BE2C (cell line): ENCODE data around the gene CNTN4.

ENCODE experiments used
- DNase-seq: peaks from one replicate; pipeline ENCODE4 v3.0.0-alpha.2; 2020
- H3K27me3 ChIP-seq: fragments of 250-450 bp; sonication (Bioruptor Pico); 2 replicates; pipeline ENCODE4 v1.5.1; 2020; ENCODE audit warnings: mild to moderate bottlenecking
- H3K36me3 ChIP-seq: fragments of 250-450 bp; sonication (Bioruptor Pico); 2 replicates; pipeline ENCODE4 v1.5.1; 2020; ENCODE audit warnings: mild to moderate bottlenecking
- H3K4me1 ChIP-seq: fragments of 250-450 bp; sonication (Bioruptor Pico); 2 replicates; pipeline ENCODE4 v1.5.1; 2020
- H3K4me3 ChIP-seq: 2 replicates; pipeline ENCODE4 v1.5.1; 2011; ENCODE audit warnings: low read depth, low read length
- H3K9me3 ChIP-seq: fragments of 250-450 bp; sonication (Bioruptor Pico); 2 replicates; pipeline ENCODE4 v1.5.1; 2020
- TF ChIP-seq, protein P1 (sequence below): IDR thresholded peaks from 2 replicates; pipeline ENCODE4 v1.5.1; 2012; ENCODE audit warnings: mild to moderate bottlenecking, low read depth, low read length

Gene CNTN4

DNA sequence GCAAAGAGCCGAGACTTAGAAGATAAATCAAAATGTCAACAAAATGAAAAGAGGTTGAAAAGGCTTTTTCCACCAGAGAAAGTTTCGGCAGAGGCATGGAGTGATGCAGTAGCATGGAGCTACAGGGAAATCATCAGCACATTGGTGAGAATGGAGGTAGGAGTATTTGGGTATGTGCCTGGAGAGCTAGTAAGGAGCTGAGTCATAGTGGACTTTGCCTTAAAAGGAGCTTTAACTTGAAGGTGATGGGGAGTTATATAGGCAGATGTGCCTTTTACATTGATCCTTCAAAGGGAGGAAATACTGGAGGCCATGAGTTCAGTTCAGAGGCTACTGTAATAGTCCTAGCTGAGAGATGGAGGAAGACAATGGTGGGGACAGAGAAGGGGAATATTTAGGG, 967.2 kb downstream of the CNTN4 start:
- TF ChIP-seq, protein P1, sequence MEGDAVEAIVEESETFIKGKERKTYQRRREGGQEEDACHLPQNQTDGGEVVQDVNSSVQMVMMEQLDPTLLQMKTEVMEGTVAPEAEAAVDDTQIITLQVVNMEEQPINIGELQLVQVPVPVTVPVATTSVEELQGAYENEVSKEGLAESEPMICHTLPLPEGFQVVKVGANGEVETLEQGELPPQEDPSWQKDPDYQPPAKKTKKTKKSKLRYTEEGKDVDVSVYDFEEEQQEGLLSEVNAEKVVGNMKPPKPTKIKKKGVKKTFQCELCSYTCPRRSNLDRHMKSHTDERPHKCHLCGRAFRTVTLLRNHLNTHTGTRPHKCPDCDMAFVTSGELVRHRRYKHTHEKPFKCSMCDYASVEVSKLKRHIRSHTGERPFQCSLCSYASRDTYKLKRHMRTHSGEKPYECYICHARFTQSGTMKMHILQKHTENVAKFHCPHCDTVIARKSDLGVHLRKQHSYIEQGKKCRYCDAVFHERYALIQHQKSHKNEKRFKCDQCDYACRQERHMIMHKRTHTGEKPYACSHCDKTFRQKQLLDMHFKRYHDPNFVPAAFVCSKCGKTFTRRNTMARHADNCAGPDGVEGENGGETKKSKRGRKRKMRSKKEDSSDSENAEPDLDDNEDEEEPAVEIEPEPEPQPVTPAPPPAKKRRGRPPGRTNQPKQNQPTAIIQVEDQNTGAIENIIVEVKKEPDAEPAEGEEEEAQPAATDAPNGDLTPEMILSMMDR: no peak

DNA sequence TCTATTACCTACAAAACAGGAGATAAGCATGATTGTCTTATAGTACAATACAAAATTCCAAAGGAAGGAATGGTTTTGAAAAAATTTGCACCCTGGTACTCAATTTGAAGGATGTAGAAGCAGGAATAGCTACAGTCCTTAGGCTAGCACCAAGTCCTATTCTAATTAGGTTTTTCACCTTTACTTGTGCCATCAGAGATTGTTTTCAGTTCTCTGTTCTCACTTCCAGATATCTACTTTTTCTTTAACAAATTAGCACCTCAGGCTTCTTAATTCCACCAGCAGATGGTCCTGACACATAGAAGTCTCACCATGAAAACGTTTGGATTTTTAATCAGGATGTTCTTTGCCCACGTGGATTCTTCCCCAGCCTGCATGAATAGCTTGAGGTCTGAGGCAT, 967.7 kb downstream of the CNTN4 start:
- H3K9me3 ChIP-seq: no peaks in the 10 kb centered on the region
- no peaks in the 10 kb centered on the region for H3K36me3 ChIP-seq
- DNase-seq: no peak
- no peak overlapping the region for H3K4me3 ChIP-seq
- TF ChIP-seq, protein P1: no peak
- H3K4me1 ChIP-seq: no peaks in the 10 kb centered on the region
- no peaks in the 10 kb centered on the region for H3K27me3 ChIP-seq

More for the DNA sequence above, 967.2 kb downstream of the CNTN4 start:
- Histone ChIP-seq H3K9me3 (no peaks in the 10 kb centered on the region), H3K27me3 (no peaks in the 10 kb centered on the region), H3K4me3 (no peak overlapping the region), H3K4me1 (no peaks in the 10 kb centered on the region), H3K36me3 (no peaks in the 10 kb centered on the region)
- DNase-seq: no peak

DNA sequence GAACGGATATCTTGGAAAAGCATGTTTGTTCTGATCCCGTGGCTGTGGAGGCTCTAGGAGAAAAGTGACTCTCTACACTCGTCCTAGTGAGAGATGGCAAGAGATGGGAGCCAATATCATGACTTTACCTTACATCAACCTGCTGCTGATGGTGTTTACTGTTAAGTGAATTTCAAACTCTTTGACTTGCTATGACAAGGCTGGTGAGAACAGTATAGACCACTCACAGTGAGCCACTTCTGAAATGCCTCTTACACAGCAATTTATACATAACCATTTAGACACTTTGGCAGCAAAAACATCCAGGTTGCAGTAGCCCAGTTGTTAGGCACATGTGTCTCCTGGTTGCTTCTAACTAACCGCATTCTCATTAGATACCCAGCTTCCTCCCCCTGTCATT, 968.2 kb downstream of the CNTN4 start:
- Histone ChIP-seq H3K4me3 (no peak overlapping the region), H3K4me1 (no peaks in the 10 kb centered on the region), H3K27me3 (no peaks in the 10 kb centered on the region), H3K36me3 (no peaks in the 10 kb centered on the region), H3K9me3 (no peaks in the 10 kb centered on the region)
- TF ChIP-seq, protein P1: no peak
- DNase-seq: no peak

DNA sequence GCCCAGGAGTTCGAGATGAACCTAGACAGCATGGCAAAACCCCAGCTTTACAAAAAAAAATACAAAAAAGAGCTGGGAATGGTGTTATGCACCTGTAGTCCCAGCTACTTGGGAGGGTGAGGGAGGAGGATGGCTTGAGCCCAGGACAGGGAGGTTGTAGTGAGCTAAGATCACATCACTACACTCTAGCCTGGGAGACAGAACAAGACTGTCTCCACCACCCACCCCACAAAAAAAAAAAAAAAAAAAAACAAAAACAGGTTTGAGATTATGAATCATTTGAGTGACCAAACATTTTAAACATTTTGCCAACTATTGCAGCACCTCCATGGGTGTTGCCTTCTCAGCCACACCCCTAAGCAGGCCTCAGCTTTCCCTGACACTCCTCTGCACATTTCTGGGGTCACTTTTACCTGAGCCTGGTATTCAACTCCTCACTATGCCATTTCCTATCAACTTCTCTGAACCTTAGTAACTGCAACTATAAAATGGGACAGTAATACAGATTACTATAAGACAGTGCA, 969.8 kb downstream of the CNTN4 start:
- H3K4me1 ChIP-seq: no peaks in the 10 kb centered on the region
- no peak for DNase-seq
- no peak overlapping the region for H3K4me3 ChIP-seq
- TF ChIP-seq, protein P1: no peak
- no peaks in the 10 kb centered on the region for H3K27me3 ChIP-seq
- H3K36me3 ChIP-seq: no peaks in the 10 kb centered on the region
- H3K9me3 ChIP-seq: no peaks in the 10 kb centered on the region

DNA sequence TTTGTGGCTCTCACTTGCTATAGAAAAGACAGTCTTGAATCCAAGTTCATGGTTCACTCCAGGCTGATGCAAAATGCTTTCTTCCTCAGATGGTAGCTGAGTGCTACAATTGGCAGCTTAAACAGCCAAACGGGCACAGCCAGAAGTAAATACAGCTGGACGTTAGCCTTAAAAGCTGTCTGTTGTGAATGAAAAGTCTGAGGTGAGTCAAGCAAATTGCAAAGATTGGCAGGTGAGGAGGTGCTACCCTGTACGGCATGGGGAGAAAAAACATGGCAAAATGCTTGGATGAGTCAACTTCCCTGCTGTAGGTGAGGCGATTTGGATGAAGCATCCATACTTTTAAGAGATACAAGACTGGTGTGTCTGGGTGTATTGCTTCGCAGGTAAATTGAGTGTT, 971.1 kb downstream of the CNTN4 start:
- Histone ChIP-seq H3K36me3 (no peaks in the 10 kb centered on the region), H3K4me1 (no peaks in the 10 kb centered on the region), H3K9me3 (no peaks in the 10 kb centered on the region), H3K4me3 (no peak overlapping the region), H3K27me3 (no peaks in the 10 kb centered on the region)
- TF ChIP-seq, protein P1: no peak
- DNase-seq: no peak

DNA sequence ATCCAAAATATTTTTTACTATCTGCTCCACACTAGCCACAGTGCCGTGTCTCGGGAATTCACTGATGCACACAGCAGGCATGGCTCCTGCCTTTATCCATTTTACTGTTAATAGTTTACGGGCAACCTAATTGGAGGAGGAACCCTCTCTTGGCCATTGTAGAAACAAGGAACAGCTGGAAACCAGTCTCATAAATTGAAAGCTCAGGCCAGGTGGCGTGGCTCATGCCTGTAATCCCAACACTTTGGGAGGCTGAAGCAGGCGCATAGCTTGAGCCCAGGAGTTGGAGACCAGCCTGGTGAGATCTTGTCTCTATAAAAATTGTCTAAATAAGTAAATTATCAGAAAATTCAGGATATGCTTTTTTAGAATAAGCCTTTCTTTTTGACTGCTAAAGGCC, 972.5 kb downstream of the CNTN4 start:
- no peak for DNase-seq

More for the DNA sequence above, 972.5 kb downstream of the CNTN4 start:
- Histone ChIP-seq H3K4me3 (no peak overlapping the region), H3K27me3 (no peaks in the 10 kb centered on the region), H3K36me3 (no peaks in the 10 kb centered on the region), H3K9me3 (no peaks in the 10 kb centered on the region), H3K4me1 (no peaks in the 10 kb centered on the region)
- TF ChIP-seq, protein P1: no peak
